Breast epithelium (tissue), 4 donors: ENCODE measurements around the gene HOXA6. TPM values are rescaled to one million over a fixed set of nuclear protein-coding genes. Genes with fewer than 3 reads are reported as not detected.

Experiments
- DNase-seq, 2 donors: peaks; one replicate each; pipeline ENCODE4 v3.0.0-alpha.2; 2019; ENCODE audit warnings: low spot score in 2 of 2
- H3K27ac ChIP-seq, 2 donors: fragments of 200-600 bp; sonication (generic) in 1 of 2; one replicate each; pipeline ENCODE4 v1.5.1; 2016 to 2019; ENCODE audit warnings: mild to moderate bottlenecking in 1 of 2
- H3K27me3 ChIP-seq, 2 donors: fragments of 200-600 bp; sonication (generic) in 1 of 2; one replicate each; pipeline versions ENCODE4 v1.5.1 to v1.6.0; 2017 to 2019; ENCODE audit warnings: control low read depth in 1 of 2, mild to moderate bottlenecking in 1 of 2
- H3K36me3 ChIP-seq: fragments of 200-600 bp; one replicate; pipeline ENCODE4 v1.5.1; 2019
- H3K4me1 ChIP-seq, 2 donors: fragments of 200-600 bp; sonication (generic); one replicate each; pipeline ENCODE4 v1.5.1; 2016 to 2019; ENCODE audit warnings: control low read depth in 1 of 2
- H3K4me3 ChIP-seq, 3 donors: fragments of 200-600 bp; sonication (generic); 1 replicate in 2 of 3; 2 replicates in 1 of 3; pipeline ENCODE4 v1.5.1; 2016 to 2019; ENCODE audit warnings: mild to moderate bottlenecking in 3 of 3, moderate library complexity in 2 of 3
- H3K9me3 ChIP-seq, 2 donors: fragments of 200-600 bp; sonication (generic) in 1 of 2; one replicate each; pipeline ENCODE4 v1.5.1; 2016 to 2019; ENCODE audit warnings: control low read depth in 1 of 2
- CTCF ChIP-seq, 3 donors: fragments of 450-650 bp; IDR thresholded peaks; one replicate each; pipeline ENCODE4 v1.5.1; 2016 to 2017; ENCODE audit warnings: antibody characterized with exemption in 3 of 3, mild to moderate bottlenecking in 3 of 3, moderate library complexity in 3 of 3
- POLR2A ChIP-seq: fragments of 450-650 bp; IDR thresholded peaks from one replicate; pipeline ENCODE4 v1.6.1; 2016; ENCODE audit warnings: antibody characterized with exemption, mild to moderate bottlenecking, moderate library complexity
- POLR2AphosphoS5 ChIP-seq, 3 donors: sonication (generic); formaldehyde crosslinking; IDR thresholded peaks; one replicate each; pipeline ENCODE4 v1.6.1; 2017; ENCODE audit warnings: antibody characterized with exemption in 3 of 3
- intact Hi-C: fragments of 100-400 bp; cut with DNase I; formaldehyde crosslinking; loops from one replicate; pipeline ENCODE4 v1.15.1; 2023; ENCODE audit warnings: low total_unique reads
- total RNA-seq, 3 donors: library from RNA; depleted of rRNA; stranded (reverse); fragments of >200 nt; gene quantifications; one replicate each; pipeline ENCODE4 v1.1.0, GENCODE V29; 2016

The HOXA6 gene
- total RNA-seq, 3 donors from 2014 or later: 7.9 to 16.0 (median 9.0) TPM

- TF ChIP-seq CTCF (IDR thresholded peaks at IDR 0.05): no peak
- peak; percentile 89 for TF ChIP-seq POLR2A
- peak; percentile 75 to 97 (median 86) for TF ChIP-seq POLR2AphosphoS5 (IDR thresholded peaks at IDR 0.05)
- Histone ChIP-seq H3K9me3 (no peaks in the 10 kb centered on the region), H3K27me3 (no peaks in the 10 kb centered on the region), H3K4me3 (peak within 1 kb of the TSS; percentile 69 to 98 (median 90)), H3K36me3 (no peaks in the 10 kb centered on the region), H3K4me1 (peaks cover 5 to 8% of the 10 kb centered on the region in 2 donors), H3K27ac (peak within 1 kb of the TSS; percentile 94 to 98)
- DNase-seq: peak; percentile 89 to 94
- intact Hi-C loops: loop anchor here (5.0 kb wide), 1 partner anchor 1028 kb away; no protein-coding TSS in a partner anchor
Observed at GRCh38 chr7:27130540-27131389, 16.8 kb downstream of the HOXA6 start, which contains the start of gene HOXA4. HOXA4 (minus strand) TSS chr7:27130757; CDS start chr7:27130733, 24 bp downstream.

- Histone ChIP-seq H3K4me3 (peak overlapping the region; percentile 69 to 98 (median 90)), H3K27ac (peak overlapping the region; percentile 94 to 98), H3K27me3 (no peaks in the 10 kb centered on the region), H3K9me3 (no peaks in the 10 kb centered on the region), H3K36me3 (no peaks in the 10 kb centered on the region), H3K4me1 (peaks cover 5 to 7% of the 10 kb centered on the region in 2 donors)
- intact Hi-C loops: loop anchor here (5.0 kb wide), 1 partner anchor 1028 kb away; no protein-coding TSS in a partner anchor
- TF ChIP-seq CTCF (IDR thresholded peaks at IDR 0.05): no peak
- TF ChIP-seq POLR2A: no peak
- TF ChIP-seq POLR2AphosphoS5 (IDR thresholded peaks at IDR 0.05): no peak
- DNase-seq: peak in 1 of 2 donors; percentile 18
Observed at GRCh38 chr7:27129729-27130539, 17.6 kb downstream of the HOXA6 start.

- DNase-seq: peak in 1 of 2 donors; percentile 43
- H3K4me3 ChIP-seq: peak overlapping the region; percentile 69 to 98 (median 90)
- no peaks in the 10 kb centered on the region for H3K9me3 ChIP-seq
- intact Hi-C loops: no loop called here
- H3K4me1 ChIP-seq: peaks cover 5 to 7% of the 10 kb centered on the region in 2 donors
- no peak for TF ChIP-seq POLR2A
- TF ChIP-seq POLR2AphosphoS5 (IDR thresholded peaks at IDR 0.05): no peak
- no peak for TF ChIP-seq CTCF (IDR thresholded peaks at IDR 0.05)
- H3K36me3 ChIP-seq: no peaks in the 10 kb centered on the region
- peak overlapping the region; percentile 94 to 98 for H3K27ac ChIP-seq
- H3K27me3 ChIP-seq: no peaks in the 10 kb centered on the region
Observed at GRCh38 chr7:27128776-27129728, 18.5 kb downstream of the HOXA6 start.

- peak in 1 of 2 donors; percentile 16 for DNase-seq
- TF ChIP-seq POLR2A (no peak), POLR2AphosphoS5 (IDR thresholded peaks at IDR 0.05) (no peak), CTCF (IDR thresholded peaks at IDR 0.05) (no peak)
- intact Hi-C loops: no loop called here
- H3K27ac ChIP-seq: peak overlapping the region; percentile 45 to 98
- no peaks in the 10 kb centered on the region for H3K36me3 ChIP-seq
- H3K4me3 ChIP-seq: peak overlapping the region in 1 of 3 donors; percentile 4
- H3K4me1 ChIP-seq: peaks cover 5 to 7% of the 10 kb centered on the region in 2 donors
- no peaks in the 10 kb centered on the region for H3K27me3 ChIP-seq
- H3K9me3 ChIP-seq: no peaks in the 10 kb centered on the region
Observed at GRCh38 chr7:27128034-27128433, 19.5 kb downstream of the HOXA6 start.
